Left hindlimb (tissue), 1 donor: ENCODE results near the gene MAL.
A peak's percentile ranks its signal among the peaks of the same experiment; 100 is the strongest.

Experiments used
- DNase-seq: peaks from one replicate; pipeline ENCODE4 v3.0.0-alpha.2; 2018

MAL gene

DNA sequence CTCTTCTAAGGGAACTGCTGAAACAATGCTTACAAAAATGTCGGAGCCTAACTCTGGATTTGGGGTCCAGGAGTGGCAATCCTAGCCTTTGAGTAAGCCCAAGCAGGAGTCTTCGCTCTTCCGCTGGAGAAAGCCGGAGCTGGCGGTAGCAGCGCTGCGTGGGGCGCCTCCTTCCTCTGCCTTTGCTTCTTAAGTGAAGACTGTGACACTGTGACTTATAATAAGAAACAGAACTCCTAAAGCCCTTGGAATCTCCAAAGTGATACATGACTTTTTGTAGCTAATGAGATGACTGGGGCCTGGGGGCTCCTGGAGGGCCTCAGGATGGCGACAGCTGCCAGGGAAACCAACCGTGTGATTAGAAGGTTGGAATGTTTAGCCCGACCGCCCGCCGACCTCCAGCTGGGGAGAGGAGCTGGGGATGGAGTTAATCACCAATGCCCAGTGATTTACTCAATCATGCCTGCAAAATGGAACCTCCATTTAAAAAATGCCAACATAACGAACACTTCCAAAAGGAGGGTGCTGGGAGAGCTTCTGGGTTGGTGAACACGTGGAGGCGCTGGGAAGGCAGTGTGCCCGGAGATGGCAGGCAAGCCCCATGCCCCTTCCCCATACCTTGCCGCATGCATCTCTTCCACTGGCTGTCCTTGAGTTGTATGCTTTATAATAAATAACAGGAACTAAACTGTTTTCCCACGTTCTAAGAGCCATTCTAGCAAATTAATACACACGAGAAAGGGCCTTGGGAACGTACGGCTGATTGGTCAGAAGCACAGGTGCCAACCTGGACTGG lies 29.0 kb upstream of the MAL start:
- DNase-seq, result no peak

GRCh38 chr2:94997981-94998930 lies 27.3 kb upstream of the MAL start:
- no peak for DNase-seq

- DNase-seq, result no peak
Observed at GRCh38 chr2:94999431-94999883, 26.1 kb upstream of the MAL start.

GRCh38 chr2:95001051-95001562 lies 24.4 kb upstream of the MAL start:
- DNase-seq, result no peak

DNA sequence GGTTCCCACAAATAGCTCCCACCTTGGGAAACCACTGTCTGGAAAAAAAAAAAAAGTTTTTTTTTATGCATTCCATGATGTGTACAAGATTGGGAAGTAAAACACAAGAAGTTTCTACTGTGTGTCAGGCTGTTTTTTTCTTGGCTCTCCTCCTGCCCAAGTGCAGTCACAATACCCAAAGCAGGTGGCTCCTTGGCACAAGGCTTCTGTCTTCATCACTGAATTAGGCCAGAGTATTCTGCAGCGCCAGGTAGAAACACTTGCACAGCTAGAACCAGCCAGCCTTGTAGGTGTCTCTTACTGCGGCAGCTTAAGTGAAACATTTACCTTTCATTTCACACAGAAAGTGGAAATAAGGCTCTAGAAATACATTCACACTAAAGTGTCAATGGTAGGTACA lies 23.8 kb upstream of the MAL start:
- DNase-seq, result no peak

- DNase-seq, result no peak
Observed at GRCh38 chr2:95002498-95002897, 23.0 kb upstream of the MAL start.

DNA sequence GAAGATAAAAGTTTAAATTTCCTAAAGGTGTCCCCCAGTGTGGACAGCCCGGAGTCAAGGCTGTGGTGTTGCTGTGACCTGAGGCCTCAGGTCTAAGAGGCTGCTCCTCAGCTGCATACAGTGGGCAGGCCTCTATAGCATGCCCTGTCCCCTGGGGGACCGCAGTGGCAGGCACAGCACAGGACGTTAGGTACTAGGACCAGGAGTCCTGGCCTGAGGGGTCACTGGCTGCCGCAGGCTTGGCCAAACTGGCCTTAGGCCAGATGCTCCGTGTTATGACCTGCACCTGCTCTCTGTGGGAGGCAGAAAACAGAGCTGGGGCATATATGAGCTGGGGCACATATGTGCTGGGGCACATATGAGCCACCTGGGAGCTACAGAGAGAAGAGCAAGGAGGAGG lies 21.2 kb upstream of the MAL start:
- DNase-seq, result no peak

DNA sequence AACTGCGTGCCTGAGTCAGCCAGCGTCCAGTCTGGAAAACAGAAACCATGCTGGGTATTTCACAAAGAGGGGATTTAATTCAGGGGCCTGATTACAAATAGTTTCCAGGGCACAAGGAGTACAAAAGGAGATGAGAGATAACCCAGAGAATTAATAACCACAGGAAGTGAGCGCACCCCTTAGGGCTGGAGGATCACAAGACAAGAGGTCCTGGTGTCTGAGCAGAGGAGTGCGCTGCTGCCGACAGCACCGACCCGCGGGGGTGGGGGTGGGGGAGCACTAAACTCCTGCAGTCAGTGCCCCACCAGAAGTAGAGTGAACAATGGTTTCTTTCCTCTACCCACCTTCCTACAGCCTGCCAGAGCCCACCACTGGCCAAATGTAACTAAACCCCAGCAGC lies 20.8 kb upstream of the MAL start:
- DNase-seq, result no peak

- DNase-seq, result no peak
Observed at GRCh38 chr2:95005726-95006125, 19.8 kb upstream of the MAL start.

GRCh38 chr2:95006588-95006987 lies 18.9 kb upstream of the MAL start:
- DNase-seq, result no peak

DNA sequence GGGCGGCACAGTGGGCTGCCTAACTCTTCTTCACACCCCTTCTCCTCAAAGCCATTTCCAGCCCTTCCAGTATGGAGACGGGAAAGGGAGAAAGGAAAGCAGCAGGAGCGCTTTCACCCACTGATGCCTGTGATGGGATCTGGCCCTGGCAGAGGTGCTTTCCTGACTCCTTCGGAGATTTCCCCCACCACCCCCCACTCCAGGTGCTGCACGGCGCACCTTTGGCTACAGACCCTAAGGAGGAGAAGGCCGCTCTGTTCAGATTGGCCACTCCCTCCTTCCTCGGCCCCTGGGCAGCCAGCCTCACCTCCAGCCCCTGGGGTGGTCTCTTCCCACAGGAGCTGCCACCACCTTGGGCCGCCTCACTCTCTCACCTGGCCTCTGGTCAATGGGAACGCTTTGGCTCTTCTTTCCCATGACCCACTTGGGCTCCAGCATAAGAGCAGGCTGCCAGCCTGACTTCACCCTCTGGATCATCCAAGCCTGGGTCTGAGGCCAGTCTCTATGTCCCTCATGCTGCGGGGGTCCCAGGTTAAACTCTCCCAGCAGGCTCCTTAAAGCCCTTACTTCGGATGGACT lies 18.4 kb upstream of the MAL start:
- no peak for DNase-seq

- DNase-seq, result no peak
Observed at GRCh38 chr2:95007822-95008221, 17.7 kb upstream of the MAL start.

- no peak for DNase-seq
Observed at GRCh38 chr2:95008306-95008705, 17.2 kb upstream of the MAL start.

GRCh38 chr2:95008996-95009395 lies 16.5 kb upstream of the MAL start:
- DNase-seq, result no peak

DNA sequence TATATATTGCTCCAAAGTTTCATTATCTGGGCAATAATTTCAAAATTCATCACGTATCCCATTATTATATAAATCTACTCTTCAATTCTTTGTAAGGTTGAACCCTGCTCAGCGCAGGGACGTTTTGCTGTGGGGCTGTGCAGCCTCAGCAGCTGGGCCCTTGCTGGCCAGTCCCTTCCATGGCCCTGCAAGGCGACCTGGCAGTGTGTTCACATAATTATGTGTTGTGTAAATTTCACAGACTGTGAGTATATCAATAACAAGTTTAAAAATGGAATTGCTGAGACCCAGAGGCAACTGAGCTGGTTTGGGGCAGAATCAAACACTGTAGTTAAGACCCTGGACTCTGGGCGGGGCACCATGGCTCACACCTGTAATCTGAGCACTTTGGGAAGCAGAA lies 16.1 kb upstream of the MAL start:
- DNase-seq, result no peak

DNA sequence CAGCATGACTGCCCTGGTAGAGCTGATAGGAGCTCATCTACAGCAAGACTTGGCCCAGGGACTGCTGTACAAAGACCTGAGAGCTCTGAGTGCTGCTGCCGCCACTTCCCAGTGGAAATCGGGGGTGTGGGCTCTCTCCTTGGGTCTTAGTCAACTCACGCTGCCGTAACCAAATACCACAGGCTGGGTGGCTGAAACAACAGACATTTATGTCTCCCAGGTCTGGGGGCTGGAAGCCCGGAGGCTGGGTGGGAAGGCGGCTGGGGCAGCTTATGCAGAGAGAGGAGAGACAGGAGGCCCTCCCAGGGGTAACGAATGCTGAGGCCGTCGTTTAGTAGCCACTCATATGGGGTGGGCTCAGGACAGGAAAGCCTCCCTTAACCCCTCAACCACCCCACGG lies 15.4 kb upstream of the MAL start:
- DNase-seq, result no peak

- no peak for DNase-seq
Observed at GRCh38 chr2:95010718-95011117, 14.8 kb upstream of the MAL start.

GRCh38 chr2:95012881-95013550 lies 12.5 kb upstream of the MAL start:
- DNase-seq, result peak; percentile 6

GRCh38 chr2:95013726-95014125 lies 11.8 kb upstream of the MAL start:
- DNase-seq, result no peak

DNA sequence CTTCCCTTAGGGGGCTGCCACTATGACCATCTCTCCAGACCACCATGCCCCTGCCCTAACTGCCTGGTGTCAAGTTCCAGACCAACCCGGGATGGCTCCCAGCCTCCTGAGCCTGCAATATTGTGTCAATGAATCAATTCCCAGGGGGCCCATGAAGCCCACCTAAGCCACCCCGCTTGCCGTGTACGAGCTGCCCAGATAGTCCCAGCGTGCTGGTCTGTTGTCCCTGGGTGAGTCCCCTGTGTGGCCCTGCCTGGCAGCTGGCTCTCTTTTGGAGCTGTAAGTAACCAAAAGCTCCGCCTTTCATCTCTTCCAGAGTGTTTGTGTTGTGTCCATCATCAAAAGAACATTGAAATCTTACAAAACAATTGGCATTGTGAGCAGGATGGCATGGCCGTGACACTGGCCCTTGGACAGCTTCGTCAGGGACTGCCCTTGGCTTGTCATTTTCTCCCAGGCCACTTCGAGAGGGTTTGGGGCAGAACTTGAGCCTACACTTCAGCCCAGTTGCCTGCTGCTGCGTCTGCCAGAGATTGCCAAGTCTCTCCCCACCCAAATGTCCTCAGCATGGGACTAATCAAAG lies 11.3 kb upstream of the MAL start:
- DNase-seq, result peak; percentile 9

DNA sequence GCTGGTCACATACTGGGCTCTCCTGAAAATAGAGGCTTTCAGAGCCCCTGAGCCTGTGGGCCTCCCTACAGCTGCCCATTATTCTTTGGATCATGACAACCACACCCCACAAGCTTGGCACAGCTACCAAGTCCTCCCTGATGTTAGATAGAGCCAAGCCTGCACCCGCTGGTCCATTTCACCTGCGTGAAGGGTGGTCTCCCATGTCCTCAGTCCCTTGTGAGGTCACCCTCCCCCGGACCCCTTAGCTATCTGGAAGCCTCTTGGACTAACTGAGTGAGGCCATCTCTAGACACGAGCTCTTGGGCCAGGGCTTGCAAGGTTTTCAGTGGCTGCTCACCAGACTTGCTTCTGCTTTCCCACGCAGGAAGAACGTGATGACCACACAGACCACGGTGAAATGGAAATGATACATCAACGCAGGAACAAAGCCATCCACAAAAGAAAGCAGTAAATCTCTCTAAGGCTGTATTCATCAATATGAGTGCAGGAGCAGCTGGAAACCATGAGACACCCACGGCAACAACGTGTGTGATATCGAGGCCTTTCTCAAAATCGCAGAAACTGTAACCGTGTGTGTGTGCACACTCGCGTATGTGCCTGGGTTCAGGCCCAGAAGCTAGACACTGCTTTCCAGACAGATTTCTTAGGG lies 10.1 kb upstream of the MAL start:
- peak; percentile 21 for DNase-seq

DNA sequence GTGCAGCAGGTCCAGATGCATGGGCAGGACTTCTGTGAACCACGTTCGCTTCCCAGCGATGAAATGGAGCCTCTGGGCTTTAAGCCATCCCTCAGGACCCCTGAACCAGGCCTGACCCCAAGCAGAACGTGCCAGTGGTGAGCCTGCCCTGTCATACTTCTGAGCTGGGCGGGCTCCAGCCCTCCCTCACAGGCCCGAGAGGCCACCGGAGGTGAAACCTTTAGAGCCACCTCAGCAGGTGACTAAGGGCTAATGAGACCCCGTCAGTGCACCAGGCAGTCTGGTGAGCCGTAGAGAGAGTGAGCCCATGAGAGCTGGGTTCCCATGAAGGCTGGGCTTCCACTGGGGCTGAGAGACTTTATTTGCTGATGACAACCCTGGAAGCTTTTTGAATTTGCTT lies 8.9 kb upstream of the MAL start:
- no peak for DNase-seq
